Fibroblast of the aortic adventitia (primary cell): Measurements from ENCODE around the gene ATE1. TPM values are rescaled to one million over a fixed set of nuclear protein-coding genes. Genes with fewer than 3 reads are reported as not detected.

Experiments
- DNase-seq: peaks from one replicate; pipeline ENCODE4 v3.0.0-alpha.2; 2010; ENCODE audit warnings: low read depth
- H3K4me3 ChIP-seq: 2 replicates; pipeline ENCODE4 v1.5.1; 2011; ENCODE audit warnings: low read depth, mild to moderate bottlenecking, control low read depth, low read length, moderate library complexity
- CTCF ChIP-seq: IDR thresholded peaks from 2 replicates; pipeline ENCODE4 v1.5.1; 2011; ENCODE audit warnings: mild to moderate bottlenecking, low read length, control low read depth, inconsistent platforms; ENCODE audit not compliant: insufficient read depth
- total RNA-seq: library from RNA; depleted of rRNA; stranded (reverse); fragments of >200 nt; gene quantifications from 2 replicates; pipeline ENCODE4 v1.2.3, GENCODE V29; 2012; ENCODE audit warnings: low replicate concordance

The ATE1 gene
- total RNA-seq, 1 donor: 39.9 TPM

GRCh38 chr10:121753726-121754476 is 173.9 kb downstream of the ATE1 start:
- peak; percentile 72 for DNase-seq
- H3K4me3 ChIP-seq: no peak overlapping the region
- TF ChIP-seq CTCF: peak; percentile 42

GRCh38 chr10:121751191-121751760 is 176.6 kb downstream of the ATE1 start:
- no peak overlapping the region for H3K4me3 ChIP-seq
- no peak for TF ChIP-seq CTCF
- no peak for DNase-seq

DNA sequence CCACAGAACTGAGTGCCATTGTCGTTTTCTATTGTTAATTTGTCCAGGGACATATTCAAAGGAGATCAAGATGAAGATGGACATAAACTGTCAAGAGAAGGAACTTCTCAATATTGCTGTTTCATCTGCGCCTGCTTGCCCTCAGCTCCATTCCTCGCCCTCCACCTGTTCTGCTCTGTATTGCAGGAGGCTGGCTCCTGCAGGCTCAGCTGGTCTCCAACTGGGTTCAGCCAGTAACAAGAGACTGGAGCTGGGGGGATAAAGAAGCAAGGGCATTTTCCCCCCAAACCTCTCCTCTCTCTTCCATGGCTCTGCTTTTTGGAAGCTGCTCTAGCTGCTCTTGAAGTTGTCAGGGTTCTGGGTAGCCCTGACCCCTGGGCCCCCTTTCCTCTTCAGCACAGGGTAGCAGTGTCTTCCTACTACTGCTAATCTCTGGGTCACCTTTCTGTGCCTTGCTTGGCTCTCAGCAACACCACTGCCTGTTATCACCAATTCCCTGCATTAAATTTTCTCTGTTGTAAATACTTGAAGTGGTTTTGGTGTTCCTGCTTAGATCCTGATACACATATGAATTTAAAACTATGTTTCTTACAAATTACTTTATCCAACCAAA is 180.6 kb downstream of the ATE1 start:
- no peak for TF ChIP-seq CTCF
- H3K4me3 ChIP-seq: no peak overlapping the region
- no peak for DNase-seq

DNA sequence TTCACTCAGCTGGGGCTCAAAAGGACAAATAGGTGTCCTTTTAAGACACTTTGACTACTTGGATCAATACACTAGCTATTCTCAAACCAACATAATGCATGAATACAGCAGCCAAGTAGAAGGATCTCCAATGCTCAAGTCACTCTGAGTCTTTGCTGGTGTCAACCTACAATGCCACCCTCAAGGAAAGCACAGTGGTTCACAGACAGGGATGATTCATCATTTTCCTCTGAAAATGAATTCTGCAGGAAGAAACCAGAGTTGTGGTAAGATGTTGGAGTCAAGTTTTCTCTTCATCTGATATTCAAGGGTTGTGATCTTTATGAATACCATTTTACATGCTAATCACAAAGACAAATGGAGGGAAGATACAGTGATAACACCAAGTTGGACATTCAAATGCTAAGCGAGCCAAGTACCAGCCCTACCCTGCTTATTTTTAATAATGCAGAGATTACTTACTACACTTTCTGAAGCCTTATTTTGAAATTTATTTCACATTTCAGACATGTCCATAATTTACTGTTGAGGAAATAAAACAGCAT is 186.5 kb downstream of the ATE1 start:
- no peak for DNase-seq

GRCh38 chr10:121740069-121740468 is 187.8 kb downstream of the ATE1 start:
- TF ChIP-seq CTCF: no peak
- no peak overlapping the region for H3K4me3 ChIP-seq
- DNase-seq: no peak

More for the DNA sequence above, 186.5 kb downstream of the ATE1 start:
- H3K4me3 ChIP-seq: no peak overlapping the region
- no peak for TF ChIP-seq CTCF

- no peak overlapping the region for H3K4me3 ChIP-seq
- DNase-seq: no peak
- TF ChIP-seq CTCF: no peak
Observed at GRCh38 chr10:121739114-121739513, 188.7 kb downstream of the ATE1 start.
